Keratinocyte (primary cell): ENCODE data around the gene LHPP.

Source experiments
- CTCF ChIP-seq, 3 experiments: IDR thresholded peaks in 1 of 3; conservative IDR thresholded peaks in 1 of 3; optimal IDR thresholded peaks in 1 of 3; 2 replicates in 2 of 3; 3 replicates in 1 of 3; pipeline versions ENCODE3 to v1.5.1; 2011; ENCODE audit warnings: low read length in 3 of 3, mild to moderate bottlenecking in 3 of 3, moderate library complexity in 2 of 3, control low read depth in 1 of 3, inconsistent platforms in 1 of 3; ENCODE audit not compliant: insufficient read depth in 2 of 3; ENCODE audit errors: extremely low read depth in 1 of 3
- EZH2 ChIP-seq: IDR thresholded peaks from one replicate; pipeline ENCODE4 v1.6.1; 2012; ENCODE audit warnings: inconsistent platforms, mild to moderate bottlenecking, low read length, moderate library complexity

GRCh38 chr10:124596962-124597845 lies 135.6 kb downstream of the LHPP start:
- no peak for TF ChIP-seq CTCF (optimal IDR thresholded peaks at IDR 0.05 in 1 of 3, IDR thresholded peaks at IDR 0.05 in 1 of 3, conservative IDR thresholded peaks at IDR 0.05 in 1 of 3; ENCODE audit: extremely low read depth in 1 of 3, insufficient read depth in 2 of 3, low read length in 3 of 3)
- no peak for TF ChIP-seq EZH2
